Ovary (tissue), 9 donors: Measurements from ENCODE around the gene KLHL2. TPM values are rescaled to one million over a fixed set of nuclear protein-coding genes. Genes with fewer than 3 reads are reported as not detected.
"Not testable (repeated sequence)": the region's sequence is repeated elsewhere in the genome, so short reads cannot be mapped to it uniquely, and the experiment has no call there.

Experiments
- DNase-seq, 5 donors: peaks; one replicate each; pipeline ENCODE4 v3.0.0-alpha.2; 2019 to 2020
- H3K27ac ChIP-seq, 2 donors: fragments of 200-600 bp; one replicate each; pipeline versions ENCODE4 v1.5.1 to v1.8.0; 2019 to 2022
- H3K27me3 ChIP-seq: fragments of 200-600 bp; one replicate; pipeline ENCODE4 v1.8.0; 2022
- H3K36me3 ChIP-seq: fragments of 200-600 bp; sonication (generic); one replicate; pipeline ENCODE4 v1.5.1; 2019
- H3K4me1 ChIP-seq: one replicate; pipeline ENCODE4 v1.8.1; 2013; ENCODE audit warnings: mild to moderate bottlenecking, moderate library complexity; ENCODE audit not compliant: insufficient read depth
- H3K4me3 ChIP-seq: fragments of 200-600 bp; sonication (generic); one replicate; pipeline ENCODE4 v1.5.1; 2017
- H3K9me3 ChIP-seq, 2 donors: fragments of 200-600 bp in 1 of 2; sonication (generic) in 1 of 2; one replicate each; pipeline versions ENCODE4 v1.5.1 to v1.8.1; 2013 to 2019; ENCODE audit warnings: mild to moderate bottlenecking in 1 of 2, moderate library complexity in 1 of 2
- EP300 ChIP-seq: sonication (generic); formaldehyde crosslinking; IDR thresholded peaks from one replicate; pipeline ENCODE4 v1.6.1; 2017; ENCODE audit warnings: antibody characterized with exemption
- POLR2A ChIP-seq: fragments of 450-650 bp; IDR thresholded peaks from one replicate; pipeline ENCODE4 v1.6.1; 2017; ENCODE audit warnings: antibody characterized with exemption, mild to moderate bottlenecking, moderate library complexity
- WGBS, 3 donors: extraction: QIAGEN DNeasy Blood & Tissue Kit in 1 of 3; methylation state at CpG; one replicate each; pipeline versions ENCODE4 v1.1.5 to v1.1.7; 2013 to 2017; 5-methylcytosine and 5-hydroxymethylcytosine counted together
- intact Hi-C, 4 donors: fragments of 100-400 bp; cut with DNase I; formaldehyde crosslinking; loops; one replicate each; pipeline versions ENCODE4 v1.11.0 to v1.15.1; 2022 to 2023
- polyA plus RNA-seq, 2 donors: library from polyadenylated mRNA; stranded (reverse); fragments of 200-250 nt in 1 of 2; fragments of 350-450 nt in 1 of 2; fragmentation: Illumina TruSeq in 1 of 2; extraction: RNeasy Lipid Tissue Mini Kit (QIAGEN cat#74804) in 1 of 2; gene quantifications; one replicate each; pipeline ENCODE4 v1.2.3, GENCODE V29; 2013 to 2014
- total RNA-seq, 7 donors: library from RNA; depleted of rRNA in 2 of 7; stranded (reverse); fragments of >200 nt in 2 of 7; fragmentation: NEBNext Ultra II Directional in 3 of 7; extraction: Animal tissue kit (Norgen Biotek cat#: 25700) in 3 of 7; gene quantifications; one replicate each; pipeline versions ENCODE4 v1.1.0 to v1.2.4, GENCODE V29; 2016 to 2023
- TF ChIP-seq, protein P1 (sequence below), 3 donors: fragments of 450-650 bp in 2 of 3; fragments of 200-600 bp in 1 of 3; IDR thresholded peaks; one replicate each; pipeline versions ENCODE4 v1.5.1 to v1.8.0; 2016 to 2022; ENCODE audit warnings: antibody characterized with exemption in 3 of 3, mild to moderate bottlenecking in 1 of 3
- donor health status: DM: no; HTN: no; CAD: no; lungs with moderate emphysema.
- donor health status: DM: no; HTN: no; CAD: no.
- donor health status: Bipolar disorder and iron deficiency.
- donor health status: DM: yes; HTN: yes; CAD: no.
- donor health status: DM: no; HTN: no; CAD: no.
- donor health status: DM: yes; HTN: yes; CAD: no.

The KLHL2 gene
- total and polyA plus RNA-seq, 9 donors = 7.2 to 19.3 (median 11.4) TPM

GRCh38 chr4:165217325-165217724 is 10.0 kb downstream of the KLHL2 start:
- WGBS, 3 donors = 79 to 85% (median 80%) methylated on average over 3 of the region's 3 CpGs
- no peak for DNase-seq
- H3K36me3 ChIP-seq = no peaks in the 10 kb centered on the region
- H3K4me3 ChIP-seq = no peak overlapping the region
- no peak overlapping the region for H3K27ac ChIP-seq
- TF ChIP-seq EP300 = no peak
- TF ChIP-seq POLR2A = no peak
- TF ChIP-seq, protein P1, sequence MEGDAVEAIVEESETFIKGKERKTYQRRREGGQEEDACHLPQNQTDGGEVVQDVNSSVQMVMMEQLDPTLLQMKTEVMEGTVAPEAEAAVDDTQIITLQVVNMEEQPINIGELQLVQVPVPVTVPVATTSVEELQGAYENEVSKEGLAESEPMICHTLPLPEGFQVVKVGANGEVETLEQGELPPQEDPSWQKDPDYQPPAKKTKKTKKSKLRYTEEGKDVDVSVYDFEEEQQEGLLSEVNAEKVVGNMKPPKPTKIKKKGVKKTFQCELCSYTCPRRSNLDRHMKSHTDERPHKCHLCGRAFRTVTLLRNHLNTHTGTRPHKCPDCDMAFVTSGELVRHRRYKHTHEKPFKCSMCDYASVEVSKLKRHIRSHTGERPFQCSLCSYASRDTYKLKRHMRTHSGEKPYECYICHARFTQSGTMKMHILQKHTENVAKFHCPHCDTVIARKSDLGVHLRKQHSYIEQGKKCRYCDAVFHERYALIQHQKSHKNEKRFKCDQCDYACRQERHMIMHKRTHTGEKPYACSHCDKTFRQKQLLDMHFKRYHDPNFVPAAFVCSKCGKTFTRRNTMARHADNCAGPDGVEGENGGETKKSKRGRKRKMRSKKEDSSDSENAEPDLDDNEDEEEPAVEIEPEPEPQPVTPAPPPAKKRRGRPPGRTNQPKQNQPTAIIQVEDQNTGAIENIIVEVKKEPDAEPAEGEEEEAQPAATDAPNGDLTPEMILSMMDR (IDR thresholded peaks at IDR 0.05) = no peak
- peaks cover 2% of the 10 kb centered on the region for H3K4me1 ChIP-seq
- intact Hi-C loops = no loop called here
- no peaks in the 10 kb centered on the region for H3K27me3 ChIP-seq
- no peaks in the 10 kb centered on the region for H3K9me3 ChIP-seq

DNA sequence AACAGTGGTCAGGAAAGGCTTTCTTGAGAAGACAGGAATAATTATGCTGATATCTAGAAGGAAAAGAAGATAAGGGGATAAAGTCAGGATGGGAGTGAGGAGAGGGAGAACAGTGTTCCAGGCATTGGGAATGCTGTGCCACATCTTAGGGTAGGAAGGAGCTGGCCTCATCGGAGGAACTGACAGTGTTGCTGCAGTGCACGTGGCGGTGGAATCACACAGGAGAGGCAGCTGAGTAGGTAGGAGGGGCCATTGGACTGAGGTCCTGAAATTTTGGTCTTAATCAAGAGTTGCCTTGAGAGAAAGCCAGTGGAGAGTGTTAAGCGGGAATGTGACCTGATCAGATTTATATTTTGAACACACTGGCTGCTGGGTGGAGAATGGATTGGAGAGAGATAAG is 13.9 kb downstream of the KLHL2 start:
- H3K4me1 ChIP-seq, H3K27me3 ChIP-seq, intact Hi-C loops, H3K36me3 ChIP-seq, H3K27ac ChIP-seq, H3K4me3 ChIP-seq, H3K9me3 ChIP-seq, DNase-seq: not testable (repeated sequence)
- WGBS, 3 donors = 72 to 96% (median 79%) methylated on average over 4 of the region's 4 CpGs

- H3K9me3 ChIP-seq, H3K4me1 ChIP-seq, intact Hi-C loops, H3K27me3 ChIP-seq, H3K36me3 ChIP-seq, DNase-seq, H3K27ac ChIP-seq, H3K4me3 ChIP-seq: not testable (repeated sequence)
- 34 to 67% (median 50%) methylated on average over 4 to 5 of the region's 5 CpGs for WGBS, 3 donors
Observed at GRCh38 chr4:165221993-165222650, 14.8 kb downstream of the KLHL2 start.

- H3K4me1 ChIP-seq = peaks cover 2% of the 10 kb centered on the region
- 43 to 62% (median 61%) methylated on average over 2 of the region's 2 CpGs for WGBS, 3 donors
- no peak overlapping the region for H3K27ac ChIP-seq
- H3K36me3 ChIP-seq = no peaks in the 10 kb centered on the region
- DNase-seq = no peak
- H3K9me3 ChIP-seq = no peaks in the 10 kb centered on the region
- no peaks in the 10 kb centered on the region for H3K27me3 ChIP-seq
- TF ChIP-seq POLR2A = no peak
- TF ChIP-seq EP300 = no peak
- TF ChIP-seq, protein P1 (IDR thresholded peaks at IDR 0.05) = no peak
- intact Hi-C loops = no loop called here
- H3K4me3 ChIP-seq = no peak overlapping the region
Observed at GRCh38 chr4:165222651-165222994, 15.3 kb downstream of the KLHL2 start.

DNA sequence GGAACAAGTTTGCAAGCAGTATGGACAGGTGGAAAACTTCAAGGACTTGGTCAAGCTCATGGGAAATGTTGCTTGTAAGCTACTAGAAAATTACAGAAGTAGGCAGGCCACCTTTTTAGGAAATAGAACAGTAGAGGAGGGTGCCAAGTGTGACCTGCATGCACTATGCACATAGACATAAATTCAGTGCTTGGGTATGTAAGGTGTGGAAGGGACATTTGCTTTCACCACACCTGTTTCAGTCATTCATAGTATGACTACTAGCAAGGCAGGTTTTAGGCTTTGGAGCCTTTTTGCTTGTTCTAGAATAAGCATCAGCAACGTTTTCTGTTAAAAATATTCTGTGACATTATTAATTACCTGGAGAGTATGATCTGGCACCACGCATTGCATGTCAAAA is 20.0 kb downstream of the KLHL2 start:
- H3K27ac ChIP-seq, H3K27me3 ChIP-seq, H3K4me1 ChIP-seq, H3K36me3 ChIP-seq, H3K9me3 ChIP-seq, DNase-seq, H3K4me3 ChIP-seq, intact Hi-C loops: not testable (repeated sequence)
- WGBS, 3 donors = 81 to 88% (median 82%) methylated on average over 2 of the region's 2 CpGs

- H3K4me1 ChIP-seq, DNase-seq, H3K4me3 ChIP-seq, H3K27me3 ChIP-seq, H3K36me3 ChIP-seq, H3K9me3 ChIP-seq, intact Hi-C loops, H3K27ac ChIP-seq: not testable (repeated sequence)
- 82 to 87% (median 85%) methylated on average over 4 of the region's 4 CpGs for WGBS, 3 donors
Observed at GRCh38 chr4:165229490-165230200, 22.3 kb downstream of the KLHL2 start.

- DNase-seq, H3K4me3 ChIP-seq, H3K9me3 ChIP-seq, H3K36me3 ChIP-seq, H3K27me3 ChIP-seq, H3K27ac ChIP-seq, intact Hi-C loops, H3K4me1 ChIP-seq: not testable (repeated sequence)
- 85 to 91% (median 87%) methylated on average over 4 of the region's 4 CpGs for WGBS, 3 donors
Observed at GRCh38 chr4:165232623-165233433, 25.5 kb downstream of the KLHL2 start.
